ENCODE results near the gene SLC13A5.

DNA sequence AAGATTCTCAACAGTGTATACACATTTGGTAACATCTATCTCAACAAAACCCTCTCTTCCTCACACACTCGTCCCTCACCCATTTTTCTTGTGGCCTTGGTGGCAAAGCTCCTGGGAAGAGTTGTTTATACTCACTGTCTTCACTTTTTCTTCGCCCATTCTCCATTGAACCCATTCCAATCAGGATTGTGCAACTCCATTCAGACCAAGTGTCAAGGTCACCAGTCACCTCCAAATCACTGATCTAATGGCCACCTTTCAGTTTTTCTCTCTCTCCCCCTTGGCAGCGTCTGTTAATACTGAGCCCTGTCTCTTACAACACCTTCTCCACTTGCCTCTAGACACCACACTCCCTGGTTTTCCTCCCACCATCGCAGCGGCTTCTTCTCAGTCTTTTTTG is 8.6 kb upstream of the SLC13A5 start:
- TF ChIP-seq EZH2 (IDR thresholded peaks at IDR 0.05; ENCODE audit: borderline replicate concordance, low read length): no peak
- TF ChIP-seq, protein P1, sequence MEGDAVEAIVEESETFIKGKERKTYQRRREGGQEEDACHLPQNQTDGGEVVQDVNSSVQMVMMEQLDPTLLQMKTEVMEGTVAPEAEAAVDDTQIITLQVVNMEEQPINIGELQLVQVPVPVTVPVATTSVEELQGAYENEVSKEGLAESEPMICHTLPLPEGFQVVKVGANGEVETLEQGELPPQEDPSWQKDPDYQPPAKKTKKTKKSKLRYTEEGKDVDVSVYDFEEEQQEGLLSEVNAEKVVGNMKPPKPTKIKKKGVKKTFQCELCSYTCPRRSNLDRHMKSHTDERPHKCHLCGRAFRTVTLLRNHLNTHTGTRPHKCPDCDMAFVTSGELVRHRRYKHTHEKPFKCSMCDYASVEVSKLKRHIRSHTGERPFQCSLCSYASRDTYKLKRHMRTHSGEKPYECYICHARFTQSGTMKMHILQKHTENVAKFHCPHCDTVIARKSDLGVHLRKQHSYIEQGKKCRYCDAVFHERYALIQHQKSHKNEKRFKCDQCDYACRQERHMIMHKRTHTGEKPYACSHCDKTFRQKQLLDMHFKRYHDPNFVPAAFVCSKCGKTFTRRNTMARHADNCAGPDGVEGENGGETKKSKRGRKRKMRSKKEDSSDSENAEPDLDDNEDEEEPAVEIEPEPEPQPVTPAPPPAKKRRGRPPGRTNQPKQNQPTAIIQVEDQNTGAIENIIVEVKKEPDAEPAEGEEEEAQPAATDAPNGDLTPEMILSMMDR (conservative IDR thresholded peaks at IDR 0.05 in 1 of 2, IDR thresholded peaks at IDR 0.05 in 1 of 2; ENCODE audit: extremely low read depth in 1 of 2, insufficient read depth in 1 of 2, low read depth in 1 of 2, low read length in 2 of 2): no peak
